ENCODE data around the gene BRF1. TPM values are rescaled to one million over a fixed set of nuclear protein-coding genes. Genes with fewer than 3 reads are reported as not detected.

BRF1 gene
- total and polyA plus RNA-seq, 2 of the 8 experiments (the other 6 are each of a cell fraction or from before 2014, with no cell fraction given), result 7.7 to 18.3 TPM

- H2AFZ ChIP-seq (ENCODE audit: low read length), result no peak overlapping the region
- DNase-seq (ENCODE audit: low read depth in 1 of 2, low spot score in 2 of 2), result no peak
- no peak overlapping the region; the same call in 1 of the 2 replicates for H2BK5ac ChIP-seq (ENCODE audit: low read depth, low read length)
- H4K5ac ChIP-seq (ENCODE audit: insufficient read length, low read depth, low read length), result no peak overlapping the region
- H3K23ac ChIP-seq (ENCODE audit: insufficient read length), result no peak overlapping the region
- no peak overlapping the region for H4K91ac ChIP-seq (replicated peaks; ENCODE audit: insufficient read length, low read length)
- 94% methylated on average over 8 of the region's 8 CpGs; no CpG with 5 or more reads in 1 of the 2 experiments for WGBS, 2 experiments (ENCODE audit: extremely low coverage in 1 of 2, insufficient coverage in 1 of 2, insufficient read length in 1 of 2, insufficient replicate concordance in 2 of 2, low coverage in 1 of 2, low lambda C conversion rate in 2 of 2, missing lambda C conversion rate in 1 of 2)
- H3K9ac ChIP-seq (replicated peaks in 1 of 4; ENCODE audit: extremely low read depth in 1 of 4, low read depth in 3 of 4, low read length in 3 of 4), result no peak overlapping the region
- peaks cover 10% of the 10 kb centered on the region; the same call in 1 of the 2 replicates for H3K79me1 ChIP-seq (ENCODE audit: low read depth, low read length)
- peak overlapping the region; percentile 53 for H3K4ac ChIP-seq (replicated peaks; ENCODE audit: insufficient read length, low read depth, low read length)
- H3K4me1 ChIP-seq (replicated peaks in 1 of 4; ENCODE audit: control insufficient read depth in 3 of 4, insufficient read depth in 4 of 4, low read length in 3 of 4), result peaks cover 0 to 4% (median 2%) of the 10 kb centered on the region in 4 experiments; a peak in 2 of 7 replicates
- H4K20me1 ChIP-seq (replicated peaks in 1 of 2; ENCODE audit: control insufficient read depth in 1 of 2, insufficient read depth in 2 of 2, low read length in 2 of 2), result peaks cover 4 to 27% of the 10 kb centered on the region in 2 experiments
- no peak overlapping the region for H3K4me2 ChIP-seq (ENCODE audit: insufficient read depth in 1 of 2, low read depth in 2 of 2, low read length in 2 of 2)
- no peak overlapping the region for H3K56ac ChIP-seq (replicated peaks; ENCODE audit: insufficient read length, low read depth, low read length)
- H3K27me3 ChIP-seq (replicated peaks in 1 of 4; ENCODE audit: control insufficient read depth in 3 of 4, extremely low read depth in 1 of 4, insufficient read depth in 3 of 4, low read length in 3 of 4), result no peaks in the 10 kb centered on the region
- peaks cover 0 to 26% of the 10 kb centered on the region in 2 experiments; a peak in 2 of 4 replicates for H3K79me2 ChIP-seq (ENCODE audit: control insufficient read depth in 1 of 2, insufficient read depth in 2 of 2, low read length in 2 of 2)
- H2BK12ac ChIP-seq (ENCODE audit: low read depth, low read length), result no peak overlapping the region
- no peak overlapping the region for H3K18ac ChIP-seq (ENCODE audit: extremely low read depth, low read length)
- H4K8ac ChIP-seq (ENCODE audit: extremely low read depth, insufficient read depth, low read length), result no peak overlapping the region
- FAIRE-seq, result no peak
- POLR2A ChIA-PET (ENCODE audit: partially characterized antibody), result no interaction called here
- no peak overlapping the region for H2BK20ac ChIP-seq (ENCODE audit: low read length)
- no peak overlapping the region for H3K4me3 ChIP-seq (ENCODE audit: extremely low read depth in 1 of 4, insufficient read depth in 2 of 4, low read depth in 3 of 4, low read length in 4 of 4)
- no peak overlapping the region for H3K27ac ChIP-seq (ENCODE audit: low read depth, low read length)
- H3K14ac ChIP-seq (ENCODE audit: insufficient read length), result no peak overlapping the region
- no peak overlapping the region for H2AK5ac ChIP-seq (ENCODE audit: low read depth, low read length)
- peaks cover 0 to 3% of the 10 kb centered on the region in 2 experiments; a peak in 1 of 4 replicates for H3K9me3 ChIP-seq (ENCODE audit: insufficient read depth in 2 of 2, low read depth in 1 of 2, low read length in 1 of 2)
- no peaks in the 10 kb centered on the region for H3K23me2 ChIP-seq (ENCODE audit: low read depth, low read length)
- H2BK15ac ChIP-seq (ENCODE audit: low read length), result no peak overlapping the region
- no peak overlapping the region for H2BK120ac ChIP-seq (replicated peaks; ENCODE audit: low read depth, low read length)
- CTCF ChIA-PET (ENCODE audit: partially characterized antibody), result interaction anchor here (1.1 to 2.8 kb wide), 4 partner anchors 14 to 347 kb away, joined by 4 to 8 read pairs (median 4); no protein-coding TSS in a partner anchor
- H3K36me3 ChIP-seq (ENCODE audit: control insufficient read depth in 2 of 4, insufficient read depth in 4 of 4, low read length in 3 of 4), result no peaks in the 10 kb centered on the region
- TF ChIP-seq NANOG (IDR thresholded peaks at IDR 0.05; ENCODE audit: insufficient read depth, low read depth, low read length, poor library complexity, severe bottlenecking), result no peak
- TF ChIP-seq BRCA1 (IDR thresholded peaks at IDR 0.05; ENCODE audit: low read depth, low read length), result no peak
- no peak for TF ChIP-seq CTBP2 (IDR thresholded peaks at IDR 0.05; ENCODE audit: borderline replicate concordance, insufficient read depth, insufficient read length, low read length)
- no peak for TF ChIP-seq MAFK (IDR thresholded peaks at IDR 0.05; ENCODE audit: low read depth, low read length)
- no peak for TF ChIP-seq USF2 (IDR thresholded peaks at IDR 0.05; ENCODE audit: low read length)
- TF ChIP-seq FOSL1 (IDR thresholded peaks at IDR 0.05; ENCODE audit: insufficient read depth, low read depth, low read length), result no peak
- TF ChIP-seq BACH1 (IDR thresholded peaks at IDR 0.05; ENCODE audit: low read length), result no peak
- TF ChIP-seq TAF7 (optimal IDR thresholded peaks at IDR 0.05; ENCODE audit: borderline replicate concordance, low read depth, low read length), result no peak
- no peak for TF ChIP-seq ZNF274 (IDR thresholded peaks at IDR 0.05; ENCODE audit: borderline replicate concordance, extremely low read depth, low read length)
- no peak for TF ChIP-seq RXRA (IDR thresholded peaks at IDR 0.05; ENCODE audit: insufficient read depth, low read depth, low read length)
- TF ChIP-seq GABPA (IDR thresholded peaks at IDR 0.05; ENCODE audit: borderline replicate concordance, insufficient read depth, low read length), result no peak
- no peak for TF ChIP-seq RAD21 (IDR thresholded peaks at IDR 0.05 in 1 of 2, conservative IDR thresholded peaks at IDR 0.05 in 1 of 2; ENCODE audit: low read depth in 2 of 2, low read length in 2 of 2)
Observed at GRCh38 chr14:105347587-105347968, 46.8 kb upstream of the BRF1 start.
